ENCODE data around the gene ZHX3. TPM values are rescaled to one million over a fixed set of nuclear protein-coding genes. Genes with fewer than 3 reads are reported as not detected.

Gene ZHX3
- total and polyA plus RNA-seq, 11 donors, result 10.9 to 43.9 (median 32.3) TPM

GRCh38 chr20:41185013-41185757 is 132.3 kb downstream of the ZHX3 start:
- intact Hi-C loops (cut with DNase I), result no loop called here
- Histone ChIP-seq H3K27me3 (no peaks in the 10 kb centered on the region), H3K9me3 (peaks cover 0 to 22% (median 3%) of the 10 kb centered on the region in 12 donors), H3K27ac (peak overlapping the region in 1 of 12 donors; percentile 11), H3K4me1 (peaks cover 0 to 8% (median 0%) of the 10 kb centered on the region in 12 donors), H3K4me3 (no peak overlapping the region), H3K36me3 (peaks cover 0 to 33% (median 24%) of the 10 kb centered on the region in 9 donors)
- TF ChIP-seq POLR2A (IDR thresholded peaks at IDR 0.05) (no peak), CTCF (IDR thresholded peaks at IDR 0.05) (peak in 2 of 12 donors; percentile 13 to 18)
- WGBS, 4 donors, result 81 to 91% (median 87%) methylated on average over 11 of the region's 11 CpGs
- DNase-seq (peak in 2 of 5 donors; percentile 42 to 60), ATAC-seq (peak; percentile 33 to 65 (median 64))

GRCh38 chr20:41183831-41184230 is 133.7 kb downstream of the ZHX3 start:
- 91 to 100% (median 98%) methylated on average over 2 of the region's 2 CpGs for WGBS, 4 donors
- H3K36me3 ChIP-seq, result peaks cover 0 to 33% (median 24%) of the 10 kb centered on the region in 9 donors
- no peak for DNase-seq

GRCh38 chr20:41183391-41183790 is 134.1 kb downstream of the ZHX3 start:
- Histone ChIP-seq H3K9me3 (peaks cover 0 to 8% (median 0%) of the 10 kb centered on the region in 12 donors), H3K27ac (no peak overlapping the region), H3K36me3 (peaks cover 0 to 33% (median 24%) of the 10 kb centered on the region in 9 donors), H3K4me3 (no peak overlapping the region), H3K27me3 (no peaks in the 10 kb centered on the region), H3K4me1 (peaks cover 4 to 26% (median 15%) of the 10 kb centered on the region in 12 donors)
- DNase-seq (no peak), ATAC-seq (no peak)
- intact Hi-C loops (cut with DNase I), result no loop called here
- WGBS, 4 donors, result 93 to 98% (median 97%) methylated on average over 5 to 6 of the region's 6 CpGs
- TF ChIP-seq POLR2A (IDR thresholded peaks at IDR 0.05) (no peak), CTCF (IDR thresholded peaks at IDR 0.05) (no peak)

More at GRCh38 chr20:41183831-41184230, 133.7 kb downstream of the ZHX3 start:
- ATAC-seq, result no peak
- no peaks in the 10 kb centered on the region for H3K27me3 ChIP-seq
- H3K9me3 ChIP-seq, result peaks cover 0 to 8% (median 0%) of the 10 kb centered on the region in 12 donors
- TF ChIP-seq POLR2A (IDR thresholded peaks at IDR 0.05) (no peak), CTCF (IDR thresholded peaks at IDR 0.05) (no peak)
- no peak overlapping the region for H3K4me3 ChIP-seq
- intact Hi-C loops (cut with DNase I), result no loop called here
- peaks cover 4 to 22% (median 11%) of the 10 kb centered on the region in 12 donors for H3K4me1 ChIP-seq
- H3K27ac ChIP-seq, result no peak overlapping the region

All from heart left ventricle (tissue), 16 donors.